SU-DHL-6 (cell line): Measurements from ENCODE around the gene GABRP.

Source experiments
- EZH2phosphoT487 ChIP-seq: fragments of 200-600 bp; sonication (generic), shearing (Covaris generic); conservative IDR thresholded peaks from 2 replicates; pipeline ENCODE4 v1.6.1; 2018; ENCODE audit warnings: mild to moderate bottlenecking, antibody characterized with exemption, low read length, moderate library complexity, mixed read lengths
- TF ChIP-seq, protein P1 (sequence below): fragments of 200-600 bp; sonication (generic); IDR thresholded peaks from one replicate; pipeline ENCODE4 v1.5.1; 2017; ENCODE audit warnings: antibody characterized with exemption, mild to moderate bottlenecking, low read length, moderate library complexity; ENCODE audit not compliant: insufficient read depth, poor library complexity, severe bottlenecking

DNA sequence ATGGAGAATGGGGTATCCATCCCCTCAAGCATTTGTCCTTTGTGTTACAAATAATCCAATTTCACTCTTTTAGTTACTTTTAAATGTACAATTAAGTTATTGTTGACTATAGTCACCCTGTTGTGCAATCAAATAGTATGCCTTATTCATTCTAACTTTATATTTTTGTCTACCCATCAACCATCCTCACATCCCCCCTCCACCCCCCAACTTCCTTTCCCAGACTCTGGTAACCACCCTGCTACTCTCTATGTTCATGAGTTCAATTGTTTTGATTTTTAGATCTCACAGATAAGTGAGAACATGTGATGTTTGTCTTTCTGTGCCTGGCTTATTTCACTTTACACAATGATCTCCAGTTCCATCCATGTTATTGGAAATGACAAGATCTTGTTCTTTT is 62.9 kb downstream of the GABRP start:
- TF ChIP-seq, protein P1, sequence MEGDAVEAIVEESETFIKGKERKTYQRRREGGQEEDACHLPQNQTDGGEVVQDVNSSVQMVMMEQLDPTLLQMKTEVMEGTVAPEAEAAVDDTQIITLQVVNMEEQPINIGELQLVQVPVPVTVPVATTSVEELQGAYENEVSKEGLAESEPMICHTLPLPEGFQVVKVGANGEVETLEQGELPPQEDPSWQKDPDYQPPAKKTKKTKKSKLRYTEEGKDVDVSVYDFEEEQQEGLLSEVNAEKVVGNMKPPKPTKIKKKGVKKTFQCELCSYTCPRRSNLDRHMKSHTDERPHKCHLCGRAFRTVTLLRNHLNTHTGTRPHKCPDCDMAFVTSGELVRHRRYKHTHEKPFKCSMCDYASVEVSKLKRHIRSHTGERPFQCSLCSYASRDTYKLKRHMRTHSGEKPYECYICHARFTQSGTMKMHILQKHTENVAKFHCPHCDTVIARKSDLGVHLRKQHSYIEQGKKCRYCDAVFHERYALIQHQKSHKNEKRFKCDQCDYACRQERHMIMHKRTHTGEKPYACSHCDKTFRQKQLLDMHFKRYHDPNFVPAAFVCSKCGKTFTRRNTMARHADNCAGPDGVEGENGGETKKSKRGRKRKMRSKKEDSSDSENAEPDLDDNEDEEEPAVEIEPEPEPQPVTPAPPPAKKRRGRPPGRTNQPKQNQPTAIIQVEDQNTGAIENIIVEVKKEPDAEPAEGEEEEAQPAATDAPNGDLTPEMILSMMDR, result no peak
- no peak for TF ChIP-seq EZH2phosphoT487
